GM20000 (cell line): ENCODE results near the gene RIOX2.

ENCODE experiments used
- DNase-seq: peaks from one replicate; pipeline ENCODE4 v3.0.0; 2012; ENCODE audit warnings: low spot score
- TF ChIP-seq, protein P1 (sequence below): IDR thresholded peaks from 2 replicates; pipeline ENCODE4 v1.5.1; 2012; ENCODE audit warnings: mild to moderate bottlenecking, control low read depth; ENCODE audit errors: extremely low read depth, missing control alignments

Gene RIOX2

DNA sequence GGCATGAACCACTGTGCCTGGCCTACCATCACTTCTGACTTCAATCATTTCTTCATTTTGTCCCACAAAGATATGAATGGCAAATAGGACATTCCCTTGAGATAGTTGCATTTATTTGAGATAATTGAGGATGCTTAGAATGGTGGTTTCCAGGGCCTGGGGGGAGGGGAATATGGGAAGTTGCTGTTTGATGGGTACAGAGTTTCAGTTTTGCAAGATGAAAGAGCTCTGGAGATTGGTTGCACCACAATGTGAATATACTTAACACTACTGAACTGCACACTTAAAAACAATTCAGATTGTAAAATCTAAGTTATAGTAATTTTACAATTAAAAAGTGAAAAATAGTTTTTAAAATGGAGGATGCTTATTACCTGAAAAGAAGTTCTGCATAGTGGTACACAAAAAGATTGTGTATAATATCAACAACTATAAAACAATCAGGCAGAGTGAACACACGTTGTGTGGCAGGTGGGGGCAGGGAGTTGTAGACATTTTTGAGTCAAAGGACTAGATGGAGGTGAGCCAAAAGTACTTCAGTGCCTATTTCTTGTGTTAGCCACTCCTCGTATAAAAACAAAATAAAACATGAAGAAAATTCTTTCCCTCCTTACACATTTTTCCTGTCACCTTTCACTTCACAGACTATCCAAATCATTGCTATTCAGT lies 18.5 kb upstream of the RIOX2 start:
- DNase-seq: no peak
- TF ChIP-seq, protein P1, sequence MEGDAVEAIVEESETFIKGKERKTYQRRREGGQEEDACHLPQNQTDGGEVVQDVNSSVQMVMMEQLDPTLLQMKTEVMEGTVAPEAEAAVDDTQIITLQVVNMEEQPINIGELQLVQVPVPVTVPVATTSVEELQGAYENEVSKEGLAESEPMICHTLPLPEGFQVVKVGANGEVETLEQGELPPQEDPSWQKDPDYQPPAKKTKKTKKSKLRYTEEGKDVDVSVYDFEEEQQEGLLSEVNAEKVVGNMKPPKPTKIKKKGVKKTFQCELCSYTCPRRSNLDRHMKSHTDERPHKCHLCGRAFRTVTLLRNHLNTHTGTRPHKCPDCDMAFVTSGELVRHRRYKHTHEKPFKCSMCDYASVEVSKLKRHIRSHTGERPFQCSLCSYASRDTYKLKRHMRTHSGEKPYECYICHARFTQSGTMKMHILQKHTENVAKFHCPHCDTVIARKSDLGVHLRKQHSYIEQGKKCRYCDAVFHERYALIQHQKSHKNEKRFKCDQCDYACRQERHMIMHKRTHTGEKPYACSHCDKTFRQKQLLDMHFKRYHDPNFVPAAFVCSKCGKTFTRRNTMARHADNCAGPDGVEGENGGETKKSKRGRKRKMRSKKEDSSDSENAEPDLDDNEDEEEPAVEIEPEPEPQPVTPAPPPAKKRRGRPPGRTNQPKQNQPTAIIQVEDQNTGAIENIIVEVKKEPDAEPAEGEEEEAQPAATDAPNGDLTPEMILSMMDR: no peak

- TF ChIP-seq, protein P1: no peak
- DNase-seq: no peak
Measured at GRCh38 chr3:97988784-97989568, 16.7 kb upstream of the RIOX2 start.

DNA sequence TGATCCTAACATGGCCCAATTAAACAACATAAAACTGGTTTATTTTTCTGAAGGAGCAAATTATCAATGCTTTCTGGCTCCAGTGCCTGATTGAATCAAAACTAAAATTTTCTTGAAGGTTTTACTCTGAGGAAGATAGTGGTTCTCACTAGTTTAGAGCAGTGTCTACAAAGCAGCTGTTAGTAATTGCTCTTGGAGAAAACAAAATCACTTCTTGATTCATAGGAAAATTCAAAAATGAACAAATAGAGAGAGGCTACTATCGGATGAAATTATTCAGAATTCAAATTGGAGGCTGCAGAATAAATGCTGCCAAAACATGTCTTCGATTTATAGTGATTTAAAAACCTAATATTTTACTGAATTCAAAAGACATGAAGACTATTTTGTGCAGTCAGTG lies 15.1 kb upstream of the RIOX2 start:
- TF ChIP-seq, protein P1: no peak

DNA sequence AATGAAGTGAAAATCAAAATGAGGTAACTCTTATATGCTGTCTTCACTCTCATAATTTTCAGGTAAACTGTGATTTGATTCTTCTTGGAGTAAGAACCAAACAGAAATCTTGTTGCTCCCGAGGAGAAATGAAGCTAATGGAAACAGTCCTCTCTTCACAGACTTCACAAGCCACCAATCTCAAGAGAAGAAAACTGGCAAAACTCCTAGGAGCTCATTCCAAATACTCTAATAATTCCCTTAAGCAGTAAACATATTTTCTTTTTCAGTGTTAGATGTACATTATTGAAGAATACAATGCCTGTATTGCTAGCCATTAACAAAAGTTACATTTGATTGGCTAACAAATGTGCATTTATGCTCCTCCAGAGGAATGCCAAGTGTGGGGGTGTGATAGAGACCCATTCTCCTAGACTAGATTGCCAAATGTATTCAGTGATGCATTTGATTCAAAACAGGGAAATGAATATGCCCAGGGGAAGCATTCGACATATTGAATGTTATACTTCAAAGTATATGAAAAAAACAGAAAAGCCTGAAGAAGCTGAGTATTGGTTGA lies 11.8 kb upstream of the RIOX2 start:
- TF ChIP-seq, protein P1: no peak
- no peak for DNase-seq

More for the DNA sequence above, 15.1 kb upstream of the RIOX2 start:
- no peak for DNase-seq

GRCh38 chr3:97981886-97982285 lies 9.7 kb upstream of the RIOX2 start:
- TF ChIP-seq, protein P1: no peak
- DNase-seq: no peak

- no peak for DNase-seq
- TF ChIP-seq, protein P1: no peak
Measured at GRCh38 chr3:97979610-97980009, 7.4 kb upstream of the RIOX2 start.

DNA sequence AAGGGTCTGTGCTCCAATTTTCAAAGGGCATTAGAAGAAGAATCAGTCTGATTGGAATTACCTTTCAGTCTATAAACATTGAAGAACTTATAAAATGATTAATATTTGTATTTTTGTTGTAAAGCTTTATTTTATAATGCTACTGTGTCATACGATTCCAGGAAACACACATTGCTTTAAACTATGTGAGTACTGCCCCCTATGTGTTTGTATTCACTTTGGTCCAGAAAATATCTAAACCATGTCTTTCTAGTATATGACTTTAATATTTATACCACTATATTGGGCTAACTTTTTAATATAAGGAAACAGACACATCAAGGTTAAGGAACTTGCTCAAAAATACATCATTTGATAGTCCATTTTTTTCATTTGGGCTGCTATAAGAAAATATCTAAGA lies 3.2 kb upstream of the RIOX2 start:
- TF ChIP-seq, protein P1: no peak
- DNase-seq: no peak
